Stimulated activated CD4-positive, alpha-beta T cell treated with anti-CD3 and anti-CD28 coated beads, Interleukin-1b, Interleukin-23, amount 100 ng/mL, for 24 hours (primary cell): Measurements from ENCODE around the gene DGKI.

Source experiments
- DNase-seq, 4 experiments: peaks; one replicate each; pipeline ENCODE4 v3.0.0-alpha.2; 2020; ENCODE audit warnings: low read depth in 4 of 4, low spot score in 1 of 4

Gene DGKI

DNA sequence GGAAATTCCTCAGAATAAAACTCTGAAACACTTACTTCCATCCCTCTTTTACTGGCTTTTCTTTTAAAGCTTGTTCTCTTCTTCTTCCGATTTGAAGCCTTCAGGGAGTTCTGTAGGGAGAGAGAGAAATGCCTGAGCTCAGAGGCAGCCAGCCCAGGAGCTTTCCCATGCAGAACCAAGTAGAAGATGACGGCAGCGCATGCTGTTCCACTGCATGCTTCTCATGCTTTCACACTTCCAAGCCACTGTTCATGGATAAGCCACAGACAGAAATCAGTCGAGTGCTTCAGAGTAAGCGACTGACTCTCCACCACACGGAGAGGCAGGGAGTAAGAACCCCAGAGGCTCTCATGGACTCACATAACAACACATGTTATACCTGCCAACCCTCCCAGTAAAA, 237.3 kb downstream of the DGKI start:
- no peak for DNase-seq

DNA sequence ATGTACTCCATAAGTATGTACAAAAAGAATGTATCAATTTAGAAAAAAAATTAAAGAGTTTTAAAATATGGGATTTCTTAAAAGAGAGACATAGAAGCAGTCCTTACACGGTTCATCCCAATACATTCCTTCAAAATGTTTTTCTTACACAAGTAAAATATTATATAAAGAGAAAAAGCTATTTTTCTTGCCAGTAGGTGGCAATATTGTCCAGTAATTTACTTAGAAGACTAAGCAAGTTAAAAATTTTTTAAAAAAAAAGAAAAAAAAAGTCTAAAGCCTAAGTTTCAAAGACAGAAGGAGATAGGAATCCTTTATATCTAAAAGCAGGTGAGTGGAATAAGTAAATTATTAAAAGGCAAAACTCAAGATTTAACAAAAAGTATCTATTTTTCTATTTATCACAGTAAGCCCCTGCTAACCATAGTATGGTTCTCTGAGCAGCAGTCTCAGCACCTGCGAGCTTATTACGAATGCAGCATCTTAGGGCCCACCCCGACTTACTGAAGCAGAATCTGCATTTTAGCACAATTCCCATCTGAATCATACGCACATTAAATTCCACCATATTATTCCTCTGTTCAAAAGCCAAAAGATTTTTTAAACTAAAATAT, 240.6 kb downstream of the DGKI start:
- no peak for DNase-seq

DNA sequence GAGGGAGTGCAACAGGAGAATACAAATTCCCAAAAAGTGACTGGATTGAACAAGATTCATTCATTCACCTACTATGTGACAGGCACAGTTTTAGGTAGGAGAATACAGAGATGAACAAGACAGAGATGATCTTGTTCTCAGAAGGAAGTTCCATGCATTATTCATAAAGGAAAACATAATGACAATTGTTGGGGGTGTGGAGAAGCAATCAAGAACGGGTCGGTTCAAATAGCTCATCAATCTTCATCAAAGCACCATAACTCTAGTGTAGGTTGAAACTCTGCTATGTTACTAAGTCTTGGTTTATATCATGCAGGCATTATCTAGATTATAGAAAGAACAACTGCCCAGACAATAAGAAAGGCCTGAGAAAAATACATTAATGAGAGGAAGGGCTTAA, 243.7 kb downstream of the DGKI start:
- no peak for DNase-seq

GRCh38 chr7:137601642-137602041, 245.1 kb downstream of the DGKI start:
- DNase-seq: no peak

DNA sequence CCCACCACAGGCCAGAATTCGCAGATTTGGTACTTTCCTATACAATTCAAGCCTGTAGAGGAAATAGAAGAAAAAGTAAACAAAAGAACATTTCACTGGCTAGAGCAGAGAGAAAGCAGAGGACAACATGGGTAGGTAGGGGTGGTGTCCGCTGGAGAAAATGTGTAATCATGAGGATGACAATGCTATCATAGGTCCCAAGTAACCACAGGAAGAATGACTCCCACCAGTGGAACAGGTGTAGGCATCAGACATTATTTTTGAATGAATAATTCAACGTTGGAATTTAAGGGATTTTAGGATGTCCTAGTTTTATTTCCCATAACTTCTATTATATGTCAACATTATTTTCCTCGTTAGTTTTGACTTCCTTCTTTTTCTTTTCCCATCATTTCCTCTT, 248.9 kb downstream of the DGKI start:
- no peak for DNase-seq

GRCh38 chr7:137593115-137593711, 253.6 kb downstream of the DGKI start:
- DNase-seq: no peak

DNA sequence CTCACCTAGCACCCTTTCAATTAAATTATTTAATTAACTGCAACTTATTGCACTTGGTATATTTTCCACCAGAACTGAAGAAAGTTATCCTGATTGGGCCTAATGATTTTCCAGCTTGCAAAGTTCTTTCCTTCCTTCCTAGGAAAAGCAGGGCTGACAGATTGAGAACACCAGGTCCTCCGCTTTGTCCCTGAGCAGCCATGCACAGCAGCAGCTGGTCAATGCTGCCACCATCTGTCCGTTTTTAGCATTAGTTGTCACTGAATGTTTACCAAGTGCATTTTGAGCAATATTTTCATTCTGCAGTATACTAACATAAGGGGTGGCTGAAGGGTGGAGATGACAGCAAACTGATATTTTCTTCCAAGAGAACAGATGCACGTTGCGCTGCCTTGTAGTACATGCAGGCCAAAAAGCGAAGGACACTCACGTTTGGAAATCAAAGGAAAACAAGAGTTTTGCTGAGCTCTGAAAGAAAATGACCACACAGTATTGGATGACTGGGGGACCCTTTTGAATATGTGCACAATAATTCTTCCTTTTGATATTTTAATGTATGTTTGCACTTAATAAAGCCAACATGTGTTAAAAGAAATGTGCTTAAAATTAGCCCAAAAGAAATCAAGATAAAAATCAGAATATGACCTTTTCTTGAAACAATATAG, 254.4 kb downstream of the DGKI start:
- no peak for DNase-seq

DNA sequence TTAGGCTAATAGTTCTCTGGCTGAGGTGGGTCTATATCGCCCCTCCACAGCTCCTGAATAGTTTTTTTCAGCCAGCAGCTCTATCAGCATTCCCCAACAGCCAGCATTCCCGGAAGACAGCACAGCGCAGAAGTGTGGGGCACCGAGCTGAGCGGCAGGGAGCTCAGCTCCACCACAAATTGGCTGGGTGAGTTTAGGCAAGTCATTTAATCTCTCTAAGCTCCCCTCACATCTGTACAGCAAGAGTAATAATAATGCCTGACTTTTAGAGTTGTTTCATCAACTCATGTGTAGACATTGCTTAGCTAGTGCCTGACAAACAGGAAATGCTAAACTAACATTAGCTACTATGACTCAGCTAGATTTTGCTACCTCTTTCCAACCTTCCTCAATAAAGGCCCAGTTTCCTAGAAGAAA, 255.3 kb downstream of the DGKI start:
- DNase-seq: no peak

DNA sequence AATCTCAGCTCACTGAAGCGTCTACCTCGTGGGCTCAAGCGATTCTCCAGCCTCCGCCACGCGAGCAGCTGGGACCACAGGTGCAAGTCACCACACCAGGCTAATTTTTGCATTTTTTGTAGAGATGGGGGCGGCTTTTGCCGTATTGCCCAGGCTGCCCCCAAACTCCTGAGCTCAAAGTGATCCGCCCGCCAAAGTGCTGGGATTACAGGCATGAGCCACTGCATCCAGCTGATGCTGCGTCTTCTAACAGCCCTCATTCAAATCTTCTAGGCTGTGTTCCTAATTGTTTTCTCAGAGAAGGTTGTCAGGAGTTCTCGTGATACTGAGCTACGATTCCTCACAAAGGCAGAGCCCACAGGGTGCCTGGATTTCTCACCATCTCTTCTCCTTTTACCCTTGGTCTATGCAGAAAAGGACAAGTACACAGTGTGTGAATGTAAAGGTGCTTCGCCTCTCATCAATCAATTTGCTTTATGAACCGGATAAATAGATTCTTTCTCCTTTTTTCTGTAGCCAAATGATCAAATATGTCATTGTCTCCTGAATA, 255.9 kb downstream of the DGKI start:
- no peak for DNase-seq

- no peak for DNase-seq
Measured at GRCh38 chr7:137590071-137590755, 256.6 kb downstream of the DGKI start.

DNA sequence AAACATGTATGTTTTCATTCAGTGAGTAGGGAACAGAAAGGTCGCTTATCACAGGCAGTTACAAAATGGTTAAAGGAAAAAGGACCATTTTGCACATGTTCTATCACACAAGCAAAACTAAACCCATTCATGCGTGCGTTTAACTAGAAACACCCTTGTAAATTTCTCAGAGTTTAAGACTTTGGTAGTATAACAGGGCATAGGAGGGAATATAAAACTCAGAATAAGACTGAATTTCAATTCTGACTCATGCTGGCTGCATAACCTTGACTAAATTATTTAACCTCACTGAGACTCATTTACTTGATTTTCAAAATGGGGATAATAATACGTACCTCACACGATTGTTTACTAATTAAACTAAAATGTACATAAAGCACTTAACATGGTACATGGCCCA, 259.4 kb downstream of the DGKI start:
- DNase-seq: no peak

DNA sequence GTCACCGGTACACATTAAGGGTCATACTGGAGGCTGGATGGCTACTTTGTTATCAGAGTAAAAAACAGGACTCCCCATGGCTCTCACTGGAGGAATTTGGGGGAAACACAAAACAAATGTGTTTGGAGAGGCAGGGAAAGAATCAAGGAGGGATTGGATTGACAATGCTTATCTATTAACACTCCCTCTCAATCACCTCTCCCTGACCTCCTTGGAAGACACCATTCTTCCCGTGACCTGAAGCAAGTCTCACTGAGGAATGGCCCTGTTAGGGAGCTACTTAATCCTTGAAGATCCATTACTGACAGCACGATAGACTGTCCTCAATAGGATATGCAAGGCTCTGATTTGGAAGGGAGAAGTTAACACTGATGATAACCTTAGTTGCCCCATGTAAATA, 261.2 kb downstream of the DGKI start:
- no peak for DNase-seq

DNA sequence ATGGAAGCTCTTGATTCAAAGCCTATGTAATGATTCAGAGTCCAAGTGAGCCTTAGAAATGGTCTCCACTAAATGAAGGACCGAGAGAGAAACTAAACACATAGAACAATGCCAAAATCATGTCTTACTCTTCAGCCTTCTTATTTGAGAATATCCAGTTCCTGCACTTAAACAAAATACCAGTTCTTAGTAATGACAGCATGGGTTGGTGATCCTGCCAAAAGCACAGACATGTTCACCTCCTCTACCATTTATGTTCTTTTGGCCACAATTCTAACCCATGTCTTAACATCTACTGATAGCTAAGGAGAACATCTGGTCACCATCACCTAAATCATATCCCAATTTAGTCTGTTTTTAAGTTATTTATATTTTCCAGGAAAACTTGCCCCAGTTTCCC, 263.6 kb downstream of the DGKI start:
- no peak for DNase-seq

DNA sequence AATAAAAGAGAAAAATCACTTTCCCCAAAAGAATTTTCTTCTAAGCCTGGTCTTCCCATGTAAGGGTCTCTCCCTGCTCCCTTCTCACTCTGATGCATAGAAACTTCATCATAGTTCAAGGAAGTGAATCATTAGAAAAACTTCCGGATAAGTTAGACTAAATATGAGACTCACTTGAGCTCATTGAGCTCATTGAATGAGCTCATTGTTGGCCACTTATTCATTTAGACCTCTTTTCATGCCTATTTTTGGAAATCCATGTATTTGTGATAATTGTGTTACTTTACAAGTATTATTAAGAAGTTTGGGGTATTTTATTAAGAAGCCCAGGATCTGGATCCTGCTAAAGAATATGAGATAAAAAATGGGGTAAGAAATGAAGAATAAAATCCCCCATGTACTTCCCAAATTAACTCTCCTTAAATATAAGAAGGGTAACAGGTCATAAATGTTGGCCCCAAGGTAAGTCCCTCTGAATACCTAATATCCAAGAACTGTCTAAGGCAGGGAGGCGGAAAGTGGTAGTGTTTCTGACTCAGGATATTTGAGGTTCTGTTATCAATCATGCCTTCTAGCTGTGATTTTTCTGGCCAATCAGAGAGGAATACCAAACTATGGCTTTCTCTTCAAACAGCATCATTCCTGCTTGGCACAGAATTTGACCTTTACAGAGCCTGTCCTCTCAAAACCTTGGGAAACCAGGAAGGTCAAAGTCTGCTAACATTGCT, 266.7 kb downstream of the DGKI start:
- DNase-seq: no peak

DNA sequence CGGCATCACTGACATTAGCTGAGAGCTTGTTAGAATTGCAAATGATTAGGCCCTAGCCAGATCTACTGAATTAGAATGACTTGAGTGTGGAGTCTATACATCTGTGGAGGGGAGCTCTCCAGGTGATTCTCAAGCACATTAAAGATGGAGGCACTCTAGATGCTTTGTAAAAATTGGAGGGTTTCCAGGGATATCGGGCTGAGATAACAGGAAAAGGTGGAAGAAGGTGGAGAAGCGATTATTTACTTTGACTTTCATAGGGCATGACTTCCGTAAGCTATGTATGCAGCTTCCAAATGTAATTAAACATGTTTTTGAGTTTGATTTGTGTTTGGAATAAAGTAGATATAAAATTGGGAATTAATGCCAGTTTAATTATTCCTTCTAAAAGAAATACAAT, 268.2 kb downstream of the DGKI start:
- no peak for DNase-seq

GRCh38 chr7:137577184-137577583, 269.6 kb downstream of the DGKI start:
- DNase-seq: no peak

DNA sequence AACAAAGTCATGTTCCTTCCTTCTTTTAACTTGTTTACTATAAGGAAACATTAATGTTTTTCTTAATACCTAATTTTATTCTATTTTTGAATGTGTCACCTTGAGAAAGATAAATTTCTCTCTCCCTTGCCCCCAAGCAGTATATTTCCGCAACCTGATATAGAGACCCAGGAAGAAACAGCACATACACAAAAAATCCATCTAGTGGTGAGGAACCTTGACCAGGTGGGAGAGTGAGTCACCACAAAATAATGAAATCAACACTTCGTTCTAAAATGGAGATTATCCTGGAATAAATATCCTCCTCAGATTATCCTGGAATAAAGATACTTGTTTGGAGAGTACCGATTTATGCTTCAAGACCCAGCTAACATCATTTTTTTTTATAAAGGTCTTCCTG, 270.3 kb downstream of the DGKI start:
- no peak for DNase-seq

DNA sequence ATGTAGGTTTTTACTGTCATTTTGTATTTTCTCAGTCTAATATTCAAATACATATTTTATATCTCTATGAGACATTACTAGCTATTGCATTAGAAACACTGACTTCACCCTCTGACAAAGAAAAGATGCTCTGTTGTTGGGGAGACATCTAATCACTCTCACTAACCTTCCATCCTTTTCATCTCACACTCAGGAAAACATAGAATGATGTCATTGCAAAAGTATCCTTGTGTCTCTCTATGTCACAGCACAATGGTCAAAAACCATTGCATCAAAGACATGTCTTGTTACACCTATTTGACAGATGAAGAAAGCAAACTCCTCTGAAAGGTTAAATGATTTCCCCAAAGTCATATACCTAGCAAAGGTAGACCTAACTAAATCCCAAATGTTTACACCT, 272.0 kb downstream of the DGKI start:
- no peak for DNase-seq

- no peak for DNase-seq
Measured at GRCh38 chr7:137572056-137572784, 274.6 kb downstream of the DGKI start.

DNA sequence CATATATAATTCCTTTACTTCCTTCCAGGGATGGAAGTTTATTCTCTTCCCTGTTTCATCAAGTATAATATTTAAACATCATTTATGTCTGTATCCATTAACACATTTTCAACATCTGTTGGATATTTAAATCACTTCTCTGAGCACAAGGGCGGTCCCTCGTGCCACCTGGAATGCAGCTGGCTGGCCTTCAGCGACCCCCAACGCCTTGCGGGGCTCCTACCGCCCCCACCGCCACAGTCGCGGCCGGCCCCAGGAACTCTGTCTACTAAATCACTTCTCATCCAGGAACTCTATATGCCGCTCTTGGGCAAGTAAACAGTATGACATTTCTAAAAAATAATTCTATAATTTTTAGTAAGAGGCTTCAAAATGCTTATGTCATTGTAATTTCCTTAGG, 282.1 kb downstream of the DGKI start:
- no peak for DNase-seq

GRCh38 chr7:137563981-137564380, 282.8 kb downstream of the DGKI start:
- no peak for DNase-seq
